Measurements from ENCODE around the gene PTPN1.
A peak's percentile ranks its signal among the peaks of the same experiment; 100 is the strongest.

PTPN1 gene

GRCh38 chr20:50477239-50477872 lies 32.8 kb upstream of the PTPN1 start:
- H3K9me2 ChIP-seq (ENCODE audit: low read depth, low read length) = no peaks in the 10 kb centered on the region
- no peaks in the 10 kb centered on the region; the same call in 1 of the 2 replicates for H3K27me3 ChIP-seq (ENCODE audit: insufficient read depth, low read length)
- no peak overlapping the region for H3K27ac ChIP-seq (ENCODE audit: low read depth, low read length, poor library complexity, severe bottlenecking)

GRCh38 chr20:50478162-50478990 lies 31.8 kb upstream of the PTPN1 start:
- H3K36me3 ChIP-seq (ENCODE audit: insufficient read depth, low read length) = no peaks in the 10 kb centered on the region
- H3K9me2 ChIP-seq (ENCODE audit: low read depth, low read length) = no peaks in the 10 kb centered on the region
- no peaks in the 10 kb centered on the region for H3F3A ChIP-seq (ENCODE audit: insufficient read depth, low read length)
- H2AFZ ChIP-seq (ENCODE audit: low read length) = no peak overlapping the region
- H3K27me3 ChIP-seq (ENCODE audit: insufficient read depth, low read length) = no peaks in the 10 kb centered on the region; the same call in 1 of the 2 replicates
- no peak overlapping the region for H3K4me3 ChIP-seq (ENCODE audit: low read depth, low read length, poor library complexity, severe bottlenecking)
- TF ChIP-seq CTCF (IDR thresholded peaks at IDR 0.05; ENCODE audit: low read length) = peak; percentile 78
- TF ChIP-seq EZH2 (IDR thresholded peaks at IDR 0.05; ENCODE audit: borderline replicate concordance, low read length) = no peak
- no peaks in the 10 kb centered on the region for H4K20me1 ChIP-seq (ENCODE audit: insufficient read depth, low read length)
- no peak overlapping the region for H3K27ac ChIP-seq (ENCODE audit: low read depth, low read length, poor library complexity, severe bottlenecking)
- peaks cover 6% of the 10 kb centered on the region for H3K4me1 ChIP-seq (ENCODE audit: insufficient read depth, low read length, severe bottlenecking)
- no peaks in the 10 kb centered on the region for H3K79me2 ChIP-seq (ENCODE audit: insufficient read depth, low read length)
- H3K9ac ChIP-seq (ENCODE audit: low read length) = no peak overlapping the region
- H3K4me2 ChIP-seq (ENCODE audit: low read length) = no peak overlapping the region
- H3K9me3 ChIP-seq (ENCODE audit: low read length) = no peaks in the 10 kb centered on the region

More at GRCh38 chr20:50477239-50477872, 32.8 kb upstream of the PTPN1 start:
- Histone ChIP-seq H3K9me3 (ENCODE audit: low read length) (no peaks in the 10 kb centered on the region), H3K36me3 (ENCODE audit: insufficient read depth, low read length) (no peaks in the 10 kb centered on the region), H2AFZ (ENCODE audit: low read length) (no peak overlapping the region), H3K79me2 (ENCODE audit: insufficient read depth, low read length) (no peaks in the 10 kb centered on the region), H3F3A (ENCODE audit: insufficient read depth, low read length) (no peaks in the 10 kb centered on the region), H4K20me1 (ENCODE audit: insufficient read depth, low read length) (no peaks in the 10 kb centered on the region), H3K4me3 (ENCODE audit: low read depth, low read length, poor library complexity, severe bottlenecking) (no peak overlapping the region), H3K4me1 (ENCODE audit: insufficient read depth, low read length, severe bottlenecking) (no peaks in the 10 kb centered on the region), H3K4me2 (ENCODE audit: low read length) (no peak overlapping the region), H3K9ac (ENCODE audit: low read length) (no peak overlapping the region)
- no peak for TF ChIP-seq EZH2 (IDR thresholded peaks at IDR 0.05; ENCODE audit: borderline replicate concordance, low read length)
- TF ChIP-seq CTCF (IDR thresholded peaks at IDR 0.05; ENCODE audit: low read length) = no peak

GRCh38 chr20:50481741-50482140 lies 28.4 kb upstream of the PTPN1 start:
- H3K9ac ChIP-seq (ENCODE audit: low read length) = no peak overlapping the region
- no peak overlapping the region for H3K4me2 ChIP-seq (ENCODE audit: low read length)
- no peaks in the 10 kb centered on the region for H3K9me3 ChIP-seq (ENCODE audit: low read length)
- TF ChIP-seq EZH2 (IDR thresholded peaks at IDR 0.05; ENCODE audit: borderline replicate concordance, low read length) (no peak), CTCF (IDR thresholded peaks at IDR 0.05; ENCODE audit: low read length) (no peak)
- H4K20me1 ChIP-seq (ENCODE audit: insufficient read depth, low read length) = no peaks in the 10 kb centered on the region
- no peaks in the 10 kb centered on the region; the same call in 1 of the 2 replicates for H3K27me3 ChIP-seq (ENCODE audit: insufficient read depth, low read length)
- no peaks in the 10 kb centered on the region for H3K79me2 ChIP-seq (ENCODE audit: insufficient read depth, low read length)
- H3F3A ChIP-seq (ENCODE audit: insufficient read depth, low read length) = no peaks in the 10 kb centered on the region
- H3K4me3 ChIP-seq (ENCODE audit: low read depth, low read length, poor library complexity, severe bottlenecking) = no peak overlapping the region
- H3K9me2 ChIP-seq (ENCODE audit: low read depth, low read length) = no peaks in the 10 kb centered on the region
- H3K27ac ChIP-seq (ENCODE audit: low read depth, low read length, poor library complexity, severe bottlenecking) = no peak overlapping the region
- H2AFZ ChIP-seq (ENCODE audit: low read length) = no peak overlapping the region
- H3K4me1 ChIP-seq (ENCODE audit: insufficient read depth, low read length, severe bottlenecking) = peaks cover 16% of the 10 kb centered on the region
- H3K36me3 ChIP-seq (ENCODE audit: insufficient read depth, low read length) = no peaks in the 10 kb centered on the region
